LNCAP (cell line): ENCODE measurements around the gene FRAT1.

Experiments used
- TF ChIP-seq, protein P1 (sequence below): fragments of 450-650 bp; IDR thresholded peaks from 2 replicates; pipeline ENCODE4 v1.5.1; 2017; ENCODE audit warnings: mild to moderate bottlenecking

FRAT1 gene

GRCh38 chr10:97280783-97281182 lies 38.3 kb upstream of the FRAT1 start:
- TF ChIP-seq, protein P1, sequence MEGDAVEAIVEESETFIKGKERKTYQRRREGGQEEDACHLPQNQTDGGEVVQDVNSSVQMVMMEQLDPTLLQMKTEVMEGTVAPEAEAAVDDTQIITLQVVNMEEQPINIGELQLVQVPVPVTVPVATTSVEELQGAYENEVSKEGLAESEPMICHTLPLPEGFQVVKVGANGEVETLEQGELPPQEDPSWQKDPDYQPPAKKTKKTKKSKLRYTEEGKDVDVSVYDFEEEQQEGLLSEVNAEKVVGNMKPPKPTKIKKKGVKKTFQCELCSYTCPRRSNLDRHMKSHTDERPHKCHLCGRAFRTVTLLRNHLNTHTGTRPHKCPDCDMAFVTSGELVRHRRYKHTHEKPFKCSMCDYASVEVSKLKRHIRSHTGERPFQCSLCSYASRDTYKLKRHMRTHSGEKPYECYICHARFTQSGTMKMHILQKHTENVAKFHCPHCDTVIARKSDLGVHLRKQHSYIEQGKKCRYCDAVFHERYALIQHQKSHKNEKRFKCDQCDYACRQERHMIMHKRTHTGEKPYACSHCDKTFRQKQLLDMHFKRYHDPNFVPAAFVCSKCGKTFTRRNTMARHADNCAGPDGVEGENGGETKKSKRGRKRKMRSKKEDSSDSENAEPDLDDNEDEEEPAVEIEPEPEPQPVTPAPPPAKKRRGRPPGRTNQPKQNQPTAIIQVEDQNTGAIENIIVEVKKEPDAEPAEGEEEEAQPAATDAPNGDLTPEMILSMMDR: no peak

DNA sequence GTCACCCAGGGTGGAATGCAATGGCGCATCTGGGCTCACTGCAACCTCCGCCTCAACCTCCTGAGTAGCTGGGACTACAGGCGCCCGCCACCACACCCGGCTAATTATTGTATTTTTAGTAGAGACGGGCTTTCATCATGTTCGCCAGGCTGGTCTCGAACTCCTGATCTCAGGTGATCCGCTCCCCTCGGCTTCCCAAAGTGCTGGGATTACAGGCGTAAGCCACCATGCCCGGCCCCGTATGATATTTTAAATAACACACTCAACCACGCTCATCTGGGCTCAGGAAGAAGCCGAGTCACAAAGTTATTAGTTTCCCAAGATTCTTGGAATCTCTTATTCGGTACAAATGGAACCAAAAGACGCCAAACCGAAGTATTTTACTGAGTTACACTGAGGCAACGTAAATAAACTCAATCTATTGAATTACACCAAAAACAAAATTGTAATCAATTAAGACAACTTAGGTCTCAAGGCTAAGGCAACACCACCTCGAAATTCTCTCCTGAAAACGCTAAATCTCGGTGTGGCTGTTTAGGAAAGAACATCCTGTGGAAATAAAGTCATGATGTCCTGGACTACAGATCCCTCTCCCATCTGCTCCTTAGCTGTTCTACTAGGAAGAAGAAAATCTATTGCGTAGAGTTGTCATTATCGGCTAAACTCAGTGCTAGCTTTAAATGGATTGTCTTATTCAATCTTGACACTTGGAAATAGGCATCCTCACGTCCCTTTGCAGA lies 27.5 kb upstream of the FRAT1 start:
- TF ChIP-seq, protein P1: no peak

DNA sequence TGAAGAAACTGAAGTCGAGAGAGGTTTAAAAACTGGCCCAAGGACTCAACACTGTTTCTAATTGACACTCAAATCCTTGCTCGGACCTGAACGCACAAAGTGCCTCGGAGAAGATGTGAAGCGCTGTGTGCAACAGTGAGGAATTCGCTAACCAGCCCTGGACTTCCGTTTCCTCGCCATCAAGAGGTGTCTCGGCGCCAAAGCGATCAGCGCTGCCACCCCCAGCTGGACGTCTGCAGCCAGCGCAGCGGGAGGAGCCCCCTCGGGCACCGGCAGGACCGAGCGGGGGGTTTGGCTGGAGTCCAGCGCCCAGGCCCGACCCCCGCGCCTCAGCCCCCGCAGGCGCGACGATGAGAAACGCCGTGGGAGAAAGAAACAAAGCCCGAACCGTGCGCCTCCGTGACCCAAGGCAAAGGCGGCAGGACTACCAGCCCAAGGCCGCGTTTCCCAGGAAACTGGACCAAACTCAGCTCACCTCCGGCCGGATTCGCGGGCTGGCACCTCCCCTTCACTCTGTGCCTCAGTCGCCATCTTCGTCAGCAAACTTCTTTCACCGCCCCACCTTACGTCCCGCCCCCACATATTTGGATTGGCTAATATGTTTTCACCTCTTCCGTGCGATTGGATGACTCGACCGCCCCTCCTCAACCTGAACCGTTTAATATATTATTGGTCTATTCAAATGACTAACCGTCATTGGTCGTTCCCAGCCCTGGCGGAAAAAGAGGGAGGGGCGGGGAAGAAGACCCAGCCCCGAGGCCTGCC lies 26.8 kb upstream of the FRAT1 start, which contains the start of gene ARHGAP19:
ARHGAP19 (minus strand) TSS at position 541 of the 765 bp plus-strand sequence; CDS start at position 531, 10 bp downstream.
- TF ChIP-seq, protein P1: no peak

DNA sequence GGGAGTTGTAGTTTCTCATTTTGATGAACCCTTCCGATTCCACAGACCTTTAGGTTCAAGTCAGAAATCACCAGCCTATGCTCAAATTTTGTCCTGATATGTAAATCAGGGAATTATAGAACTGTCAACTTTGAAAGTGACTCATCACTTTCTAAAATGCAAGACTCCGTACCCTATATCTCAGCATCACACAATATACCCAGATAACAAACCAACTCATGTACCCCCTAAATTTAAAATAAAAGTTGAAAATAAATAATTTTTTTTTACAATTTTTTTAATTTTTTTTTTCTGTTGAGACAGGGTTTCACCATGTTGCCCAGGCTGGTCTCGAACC lies 26.2 kb upstream of the FRAT1 start:
- TF ChIP-seq, protein P1: no peak

- TF ChIP-seq, protein P1: no peak
Measured at GRCh38 chr10:97297556-97298222, 21.4 kb upstream of the FRAT1 start.

DNA sequence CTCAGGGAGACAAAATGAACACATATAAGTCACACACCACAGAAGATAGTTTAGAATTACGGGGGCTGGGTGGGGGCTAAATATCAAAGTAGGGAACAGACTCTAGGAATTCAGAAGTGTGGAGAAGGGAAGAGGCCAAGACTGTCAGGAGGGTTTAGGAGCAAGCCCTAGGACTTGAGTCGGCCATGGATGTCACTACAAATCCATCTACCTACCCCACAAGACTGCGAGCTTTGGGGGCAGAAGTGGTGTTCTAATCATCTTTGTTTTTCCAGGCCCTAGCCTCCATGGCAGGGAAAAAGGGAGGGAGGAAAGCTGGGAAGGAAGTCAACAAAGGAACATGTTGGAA lies 20.9 kb upstream of the FRAT1 start:
- TF ChIP-seq, protein P1: no peak

DNA sequence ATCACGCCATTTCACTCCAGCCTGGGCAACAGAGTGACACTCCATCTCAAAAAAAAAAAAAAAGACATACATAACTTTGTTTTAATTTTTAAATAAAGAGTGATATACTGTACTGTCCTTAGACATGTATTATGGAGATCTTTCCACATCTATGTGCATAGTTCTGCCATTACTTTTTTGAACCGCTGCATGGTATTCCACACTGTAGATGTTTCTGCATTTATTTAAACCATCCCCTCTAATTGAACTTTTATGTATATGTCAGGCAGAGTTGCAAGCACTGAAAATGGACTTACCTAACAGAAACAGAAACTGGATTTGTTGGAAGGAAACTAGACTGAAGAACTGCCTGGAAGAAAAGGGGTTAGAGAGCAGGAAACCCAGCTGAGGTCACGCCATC lies 18.1 kb upstream of the FRAT1 start:
- TF ChIP-seq, protein P1: no peak
